ENCODE results near the gene OBSCN. TPM values are rescaled to one million over a fixed set of nuclear protein-coding genes. Genes with fewer than 3 reads are reported as not detected.

Gene OBSCN
- total RNA-seq, 1 donor from 2014 or later, result 20.6 TPM

DNA sequence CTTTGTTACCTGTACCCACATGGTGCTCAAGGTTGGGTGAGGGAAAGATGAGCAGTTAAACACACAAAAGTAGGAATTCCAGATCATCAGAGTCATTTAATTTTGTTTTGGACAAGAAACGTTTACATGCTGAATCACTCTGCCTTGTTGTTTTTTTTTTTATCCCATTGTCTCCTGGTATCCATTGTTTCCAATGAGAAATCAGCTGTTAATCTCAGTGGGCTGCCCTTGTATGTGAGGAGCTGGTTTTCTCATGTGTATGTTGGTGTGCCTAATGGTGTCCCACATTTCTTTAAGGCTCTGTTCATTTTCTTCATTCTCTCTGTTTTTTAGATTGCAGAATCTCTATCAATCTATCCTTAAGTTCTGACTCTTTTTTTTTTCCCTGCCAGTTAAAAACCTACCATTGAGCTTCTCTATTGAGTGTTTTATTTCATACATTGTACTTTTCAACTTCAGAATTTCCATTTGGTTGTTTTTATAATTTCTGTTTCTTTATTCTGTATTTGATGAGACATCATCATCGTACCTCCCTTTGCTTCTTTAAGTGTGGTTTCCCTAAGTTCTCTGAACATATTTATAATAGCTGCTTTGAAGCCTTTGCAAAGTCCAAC lies 8.8 kb upstream of the OBSCN start:
- TF ChIP-seq CTCF (conservative IDR thresholded peaks at IDR 0.05; ENCODE audit: low read depth, low read length), result no peak
- no peak for DNase-seq (ENCODE audit: low read depth)
- no peak overlapping the region for H3K4me3 ChIP-seq (ENCODE audit: low read depth, low read length)

- no peak for DNase-seq (ENCODE audit: low read depth)
- no peak for TF ChIP-seq CTCF (conservative IDR thresholded peaks at IDR 0.05; ENCODE audit: low read depth, low read length)
- H3K4me3 ChIP-seq (ENCODE audit: low read depth, low read length), result no peak overlapping the region
Measured at GRCh38 chr1:228204958-228205357, 2.9 kb upstream of the OBSCN start.

- DNase-seq (ENCODE audit: low read depth), result no peak
- no peak overlapping the region for H3K4me3 ChIP-seq (ENCODE audit: low read depth, low read length)
- TF ChIP-seq CTCF (conservative IDR thresholded peaks at IDR 0.05; ENCODE audit: low read depth, low read length), result no peak
Measured at GRCh38 chr1:228205526-228206436, 2.1 kb upstream of the OBSCN start.

DNA sequence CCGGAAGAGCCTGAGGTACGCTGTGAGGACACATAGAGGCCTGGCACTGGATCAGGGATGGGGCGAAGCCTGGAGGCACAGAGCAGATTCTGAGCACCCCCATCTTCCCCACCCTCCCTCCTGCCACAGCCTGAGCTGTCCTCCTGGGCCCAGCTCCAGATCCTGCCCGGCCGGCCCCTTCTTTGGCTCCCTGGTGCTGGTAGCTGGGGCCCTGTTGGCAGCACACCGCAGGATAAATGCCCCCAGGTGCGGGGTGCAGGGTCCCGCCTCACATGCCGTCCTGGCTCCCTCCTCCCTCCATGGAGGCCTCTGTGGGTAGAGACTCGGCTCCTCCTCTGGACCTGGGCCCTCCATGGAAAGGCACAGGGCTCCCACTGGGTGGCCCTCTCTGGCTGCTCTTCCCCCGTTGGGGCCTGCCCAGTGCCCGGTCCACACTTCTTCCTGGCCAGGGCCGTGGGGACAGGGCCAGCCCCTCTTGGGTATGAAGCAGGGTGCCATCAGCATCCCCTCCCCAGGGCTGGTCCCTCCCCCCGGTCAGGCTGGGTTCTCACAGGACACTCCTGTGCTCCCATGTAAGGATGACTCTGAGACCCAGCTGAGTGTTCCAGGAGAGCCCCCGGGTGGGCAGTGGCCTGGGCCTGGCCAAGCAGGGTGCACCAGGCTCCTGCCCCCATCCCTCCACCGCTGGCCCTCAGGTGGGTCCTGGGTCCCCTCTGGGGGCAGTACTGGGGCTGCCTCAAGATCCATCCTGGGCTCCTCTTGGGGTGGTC lies 1.1 kb upstream of the OBSCN start:
- TF ChIP-seq CTCF (conservative IDR thresholded peaks at IDR 0.05; ENCODE audit: low read depth, low read length), result no peak
- no peak overlapping the region for H3K4me3 ChIP-seq (ENCODE audit: low read depth, low read length)
- no peak for DNase-seq (ENCODE audit: low read depth)

DNA sequence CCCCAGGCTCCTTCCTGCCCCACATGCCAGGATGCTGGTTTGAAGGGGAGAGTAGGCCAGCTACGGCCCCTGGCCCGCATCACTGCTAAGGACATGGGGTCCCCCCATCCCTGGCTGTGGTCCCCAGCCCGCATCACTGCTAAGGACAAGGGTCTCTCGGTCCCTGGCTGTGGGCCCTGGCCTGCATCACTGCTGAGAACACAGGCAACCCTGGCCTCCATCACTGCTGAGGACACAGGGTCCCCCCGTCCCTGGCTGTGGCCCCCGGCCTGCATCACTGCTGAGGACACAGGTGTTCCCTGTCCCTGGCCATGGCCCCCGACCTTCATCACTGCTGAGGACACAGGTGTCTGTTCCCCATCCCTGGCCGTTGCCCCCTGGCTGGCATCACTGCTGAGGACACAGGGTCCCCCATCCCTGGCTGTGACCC lies 448 bp upstream of the OBSCN start:
- no peak for TF ChIP-seq CTCF (conservative IDR thresholded peaks at IDR 0.05; ENCODE audit: low read depth, low read length)
- H3K4me3 ChIP-seq (ENCODE audit: low read depth, low read length), result no peak overlapping the region
- no peak for DNase-seq (ENCODE audit: low read depth)

DNA sequence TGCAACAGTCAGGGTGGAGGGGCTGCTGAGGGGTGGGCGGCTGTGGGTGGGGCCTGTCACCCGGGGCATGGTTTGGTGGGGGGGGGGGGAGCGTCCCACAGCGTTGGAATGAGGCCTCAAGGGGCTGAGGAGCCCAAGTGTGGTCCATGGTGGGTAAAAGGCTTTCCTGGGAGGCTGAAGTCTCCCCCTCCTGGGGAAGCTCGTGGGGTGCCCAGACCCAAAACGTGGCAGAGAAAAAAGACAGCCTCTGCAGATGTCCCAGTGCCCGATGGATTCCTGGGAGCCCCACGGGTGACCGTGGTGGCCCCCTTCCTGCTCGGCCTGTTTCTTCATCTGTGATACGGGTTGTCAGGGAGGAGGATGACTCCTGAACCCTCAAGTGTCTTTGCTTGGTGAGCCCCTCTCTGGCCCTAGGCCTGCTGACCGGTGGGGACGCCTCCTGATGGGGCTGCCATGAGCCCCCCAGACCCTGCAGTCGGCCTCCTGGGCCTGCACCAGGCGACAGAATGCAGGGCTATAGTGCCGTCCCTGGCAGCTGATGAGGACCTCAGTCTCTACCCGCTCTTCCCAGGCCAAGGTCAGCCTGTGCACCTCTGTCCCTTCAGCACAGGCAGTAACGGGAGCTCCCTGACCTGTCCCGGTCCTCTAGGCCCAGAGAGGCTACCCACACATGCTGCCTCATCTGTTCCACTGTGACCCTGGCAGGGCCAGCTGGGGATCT lies 1.1 kb downstream of the OBSCN start:
- no peak overlapping the region for H3K4me3 ChIP-seq (ENCODE audit: low read depth, low read length)
- TF ChIP-seq CTCF (conservative IDR thresholded peaks at IDR 0.05; ENCODE audit: low read depth, low read length), result no peak
- no peak for DNase-seq (ENCODE audit: low read depth)

Measured in epithelial cell of proximal tubule (primary cell).